Measurements from ENCODE around the gene CDKL4. TPM values are rescaled to one million over a fixed set of nuclear protein-coding genes. Genes with fewer than 3 reads are reported as not detected.

CDKL4 gene
- total RNA-seq, 2 donors from 2014 or later = 0.79 to 0.89 TPM

GRCh38 chr2:39269941-39270340 lies 26.2 kb upstream of the CDKL4 start:
- Histone ChIP-seq H3K36me3 (peaks cover 29% of the 10 kb centered on the region), H3K27me3 (no peaks in the 10 kb centered on the region), H3K27ac (no peak overlapping the region), H3K4me3 (no peak overlapping the region), H3K4me1 (no peaks in the 10 kb centered on the region), H3K9me3 (no peaks in the 10 kb centered on the region)
- no peak for TF ChIP-seq CTCF (IDR thresholded peaks at IDR 0.05)
- DNase-seq (ENCODE audit: low spot score) = no peak

- H3K27ac ChIP-seq = no peak overlapping the region
- DNase-seq (ENCODE audit: low spot score) = no peak
- H3K36me3 ChIP-seq = peaks cover 25% of the 10 kb centered on the region
- H3K27me3 ChIP-seq = no peaks in the 10 kb centered on the region
- TF ChIP-seq CTCF (IDR thresholded peaks at IDR 0.05) = no peak
- no peaks in the 10 kb centered on the region for H3K9me3 ChIP-seq
- no peak overlapping the region for H3K4me3 ChIP-seq
- H3K4me1 ChIP-seq = no peaks in the 10 kb centered on the region
These were observed 23.2 kb upstream of the CDKL4 start for GRCh38 chr2:39266916-39267434.

- DNase-seq (ENCODE audit: low spot score) = no peak
- TF ChIP-seq CTCF (IDR thresholded peaks at IDR 0.05) = no peak
- Histone ChIP-seq H3K9me3 (no peaks in the 10 kb centered on the region), H3K4me1 (no peaks in the 10 kb centered on the region), H3K4me3 (no peak overlapping the region), H3K36me3 (peaks cover 19% of the 10 kb centered on the region), H3K27me3 (no peaks in the 10 kb centered on the region), H3K27ac (no peak overlapping the region)
These were observed 22.5 kb upstream of the CDKL4 start for GRCh38 chr2:39266139-39266805.

GRCh38 chr2:39265315-39265714 lies 21.5 kb upstream of the CDKL4 start:
- DNase-seq (ENCODE audit: low spot score) = no peak
- H3K36me3 ChIP-seq = peaks cover 22% of the 10 kb centered on the region
- no peak overlapping the region for H3K27ac ChIP-seq
- H3K4me1 ChIP-seq = no peaks in the 10 kb centered on the region
- TF ChIP-seq CTCF (IDR thresholded peaks at IDR 0.05) = no peak
- no peaks in the 10 kb centered on the region for H3K9me3 ChIP-seq
- no peaks in the 10 kb centered on the region for H3K27me3 ChIP-seq
- no peak overlapping the region for H3K4me3 ChIP-seq

- peaks cover 28% of the 10 kb centered on the region for H3K36me3 ChIP-seq
- no peaks in the 10 kb centered on the region for H3K4me1 ChIP-seq
- TF ChIP-seq CTCF (IDR thresholded peaks at IDR 0.05) = no peak
- H3K4me3 ChIP-seq = no peak overlapping the region
- no peaks in the 10 kb centered on the region for H3K27me3 ChIP-seq
- no peaks in the 10 kb centered on the region for H3K9me3 ChIP-seq
- no peak overlapping the region for H3K27ac ChIP-seq
- no peak for DNase-seq (ENCODE audit: low spot score)
These were observed 21.0 kb upstream of the CDKL4 start for GRCh38 chr2:39264733-39265132.

- H3K9me3 ChIP-seq = no peaks in the 10 kb centered on the region
- peaks cover 47% of the 10 kb centered on the region for H3K36me3 ChIP-seq
- H3K4me1 ChIP-seq = no peaks in the 10 kb centered on the region
- no peak overlapping the region for H3K4me3 ChIP-seq
- no peak for TF ChIP-seq CTCF (IDR thresholded peaks at IDR 0.05)
- no peak for DNase-seq (ENCODE audit: low spot score)
- H3K27ac ChIP-seq = no peak overlapping the region
- H3K27me3 ChIP-seq = no peaks in the 10 kb centered on the region
These were observed 16.3 kb upstream of the CDKL4 start for GRCh38 chr2:39260087-39260486.
